SK-N-SH (cell line): ENCODE measurements around the gene HLA-DOB.

Experiments used
- POLR2AphosphoS5 ChIP-seq: IDR thresholded peaks from 2 replicates; pipeline ENCODE4 v1.6.1; 2012; ENCODE audit warnings: low read depth, low read length
- TF ChIP-seq, protein P1 (sequence below): fragments of 150-350 bp; IDR thresholded peaks from 2 replicates; pipeline ENCODE4 v1.6.1; 2017; ENCODE audit warnings: antibody characterized with exemption, low read length, low read depth, borderline replicate concordance
- TF ChIP-seq, protein P2 (sequence below): fragments of 200-600 bp; sonication (generic); IDR thresholded peaks from 2 replicates; pipeline ENCODE4 v1.6.1; 2017; ENCODE audit warnings: antibody characterized with exemption, mild to moderate bottlenecking, moderate library complexity

DNA sequence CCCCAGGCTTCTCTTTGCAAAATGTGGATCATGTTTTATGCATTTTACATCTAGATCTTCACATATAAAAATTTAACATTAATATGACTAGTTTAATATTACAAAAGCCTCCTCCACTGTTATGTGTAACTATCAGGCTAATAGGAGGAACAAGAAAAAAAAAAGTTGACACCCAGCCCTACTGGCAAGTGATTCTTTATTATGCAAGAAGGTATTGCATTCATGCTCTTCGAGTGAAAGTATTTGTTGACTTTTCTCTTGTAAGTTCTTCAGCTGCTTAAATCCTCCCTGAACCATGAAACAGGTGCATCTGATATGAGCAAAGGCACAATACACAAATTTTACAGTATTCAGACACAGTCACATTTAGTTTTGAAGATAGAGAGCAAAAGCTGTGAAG is 52.8 kb downstream of the HLA-DOB start:
- no peak for TF ChIP-seq POLR2AphosphoS5
- TF ChIP-seq, protein P1, sequence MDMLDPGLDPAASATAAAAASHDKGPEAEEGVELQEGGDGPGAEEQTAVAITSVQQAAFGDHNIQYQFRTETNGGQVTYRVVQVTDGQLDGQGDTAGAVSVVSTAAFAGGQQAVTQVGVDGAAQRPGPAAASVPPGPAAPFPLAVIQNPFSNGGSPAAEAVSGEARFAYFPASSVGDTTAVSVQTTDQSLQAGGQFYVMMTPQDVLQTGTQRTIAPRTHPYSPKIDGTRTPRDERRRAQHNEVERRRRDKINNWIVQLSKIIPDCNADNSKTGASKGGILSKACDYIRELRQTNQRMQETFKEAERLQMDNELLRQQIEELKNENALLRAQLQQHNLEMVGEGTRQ: no peak
- TF ChIP-seq, protein P2, sequence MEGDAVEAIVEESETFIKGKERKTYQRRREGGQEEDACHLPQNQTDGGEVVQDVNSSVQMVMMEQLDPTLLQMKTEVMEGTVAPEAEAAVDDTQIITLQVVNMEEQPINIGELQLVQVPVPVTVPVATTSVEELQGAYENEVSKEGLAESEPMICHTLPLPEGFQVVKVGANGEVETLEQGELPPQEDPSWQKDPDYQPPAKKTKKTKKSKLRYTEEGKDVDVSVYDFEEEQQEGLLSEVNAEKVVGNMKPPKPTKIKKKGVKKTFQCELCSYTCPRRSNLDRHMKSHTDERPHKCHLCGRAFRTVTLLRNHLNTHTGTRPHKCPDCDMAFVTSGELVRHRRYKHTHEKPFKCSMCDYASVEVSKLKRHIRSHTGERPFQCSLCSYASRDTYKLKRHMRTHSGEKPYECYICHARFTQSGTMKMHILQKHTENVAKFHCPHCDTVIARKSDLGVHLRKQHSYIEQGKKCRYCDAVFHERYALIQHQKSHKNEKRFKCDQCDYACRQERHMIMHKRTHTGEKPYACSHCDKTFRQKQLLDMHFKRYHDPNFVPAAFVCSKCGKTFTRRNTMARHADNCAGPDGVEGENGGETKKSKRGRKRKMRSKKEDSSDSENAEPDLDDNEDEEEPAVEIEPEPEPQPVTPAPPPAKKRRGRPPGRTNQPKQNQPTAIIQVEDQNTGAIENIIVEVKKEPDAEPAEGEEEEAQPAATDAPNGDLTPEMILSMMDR: no peak
